CD8-positive, alpha-beta memory T cell (primary cell): ENCODE results near the gene TLE5. TPM values are rescaled to one million over a fixed set of nuclear protein-coding genes. Genes with fewer than 3 reads are reported as not detected.

Experiments
- CTCF ChIA-PET: fragments of 350-600 bp; sonication (Branson Sonifier 250); formaldehyde crosslinking; loops from one replicate; lab custom pipeline; 2021; ENCODE audit warnings: antibody characterized with exemption; lab: Charles Lee
- POLR2A ChIA-PET: fragments of 350-600 bp; sonication (Branson Sonifier 250); formaldehyde crosslinking; loops from one replicate; lab custom pipeline; 2021; ENCODE audit warnings: antibody characterized with exemption; lab: Charles Lee
- DNase-seq, 5 donors: peaks; one replicate each; pipeline versions ENCODE4 v3.0.0 to v3.0.0-alpha.2; 2020 to 2022; ENCODE audit warnings: mixed read lengths in 1 of 5
- H3K27ac ChIP-seq: one replicate; pipeline ENCODE4 v1.7.0; 2013; ENCODE audit warnings: low read depth, mild to moderate bottlenecking, low read length, moderate library complexity
- H3K27me3 ChIP-seq: 2 replicates; pipeline ENCODE4 v1.7.0; 2013; ENCODE audit warnings: low read length, mild to moderate bottlenecking; ENCODE audit not compliant: insufficient read depth, poor library complexity, severe bottlenecking
- H3K36me3 ChIP-seq: 2 replicates; pipeline ENCODE4 v1.7.0; 2013; ENCODE audit warnings: mild to moderate bottlenecking, low read length, moderate library complexity; ENCODE audit not compliant: insufficient read depth
- H3K4me1 ChIP-seq: 2 replicates; pipeline ENCODE4 v1.7.0; 2013; ENCODE audit warnings: mild to moderate bottlenecking, low read length, moderate library complexity; ENCODE audit not compliant: insufficient read depth
- H3K4me3 ChIP-seq: 2 replicates; pipeline ENCODE4 v1.7.0; 2013; ENCODE audit warnings: mild to moderate bottlenecking, low read length
- H3K9me3 ChIP-seq: 2 replicates; pipeline ENCODE4 v1.7.0; 2013; ENCODE audit warnings: mild to moderate bottlenecking, low read length
- H3K27ac Mint-ChIP-seq, 8 donors: one replicate each; pipeline ENCODE4 v1.8.0; 2020 to 2021; ENCODE audit warnings: mixed read lengths in 8 of 8, mild to moderate bottlenecking in 6 of 8, inconsistent platforms in 3 of 8, moderate library complexity in 3 of 8
- H3K27me3 Mint-ChIP-seq, 2 donors: one replicate each; pipeline ENCODE4 v1.8.0; 2020 to 2021; ENCODE audit warnings: mixed read lengths in 2 of 2, mild to moderate bottlenecking in 1 of 2, moderate library complexity in 1 of 2
- H3K36me3 Mint-ChIP-seq, 3 donors: one replicate each; pipeline ENCODE4 v1.8.0; 2020 to 2021; ENCODE audit warnings: mixed read lengths in 3 of 3, inconsistent platforms in 1 of 3, mild to moderate bottlenecking in 1 of 3
- H3K4me1 Mint-ChIP-seq, 3 donors: one replicate each; pipeline ENCODE4 v1.8.0; 2020 to 2021; ENCODE audit warnings: mixed read lengths in 3 of 3, inconsistent platforms in 1 of 3, mild to moderate bottlenecking in 1 of 3
- H3K4me3 Mint-ChIP-seq, 7 donors: one replicate each; pipeline ENCODE4 v1.8.0; 2020 to 2021; ENCODE audit warnings: mixed read lengths in 7 of 7, mild to moderate bottlenecking in 6 of 7, moderate library complexity in 4 of 7, inconsistent platforms in 2 of 7
- H3K9me3 Mint-ChIP-seq, 5 donors: one replicate each; pipeline ENCODE4 v1.8.0; 2020 to 2022; ENCODE audit warnings: mixed read lengths in 5 of 5, mild to moderate bottlenecking in 3 of 5, moderate library complexity in 2 of 5, inconsistent platforms in 1 of 5
- polyA plus RNA-seq: library from polyadenylated mRNA; unstranded; fragments of 300-500 nt; fragmentation: Illumina TruSeq; gene quantifications from one replicate; pipeline ENCODE4 v1.2.3, GENCODE V29; 2021
- total RNA-seq, 2 experiments: library from RNA; stranded (reverse); gene quantifications; one replicate each; pipeline ENCODE4 v1.2.3, GENCODE V29; 2021

Gene TLE5
- total and polyA plus RNA-seq, 3 experiments from 2014 or later: 335 to 753 (median 352) TPM

GRCh38 chr19:3027981-3028304, 34.4 kb downstream of the TLE5 start:
- Mint-ChIP-seq H3K4me1 (peaks cover 15 to 40% (median 28%) of the 10 kb centered on the region in 3 donors), H3K4me3 (peak overlapping the region; percentile 37 to 90 (median 78)), H3K27ac (peak overlapping the region in 1 of 8 donors; percentile 74), H3K36me3 (no peaks in the 10 kb centered on the region), H3K9me3 (no peaks in the 10 kb centered on the region), H3K27me3 (peaks cover 3 to 7% of the 10 kb centered on the region in 2 donors)
- ChIA-PET POLR2A (interaction anchor here (0.5 kb wide), 1 partner anchor 58 kb away, joined by 6 read pairs; no protein-coding TSS in a partner anchor), CTCF (interaction anchor here (1.1 to 1.2 kb wide), 2 partner anchors 53 to 77 kb away, joined by 3 to 4 read pairs; no protein-coding TSS in a partner anchor)
- DNase-seq: no peak
- H3K9me3 ChIP-seq: no peaks in the 10 kb centered on the region
- peak overlapping the region; percentile 59 for H3K4me3 ChIP-seq
- no peaks in the 10 kb centered on the region for H3K36me3 ChIP-seq
- H3K27ac ChIP-seq: no peak overlapping the region
- H3K27me3 ChIP-seq: no peaks in the 10 kb centered on the region
- H3K4me1 ChIP-seq: peaks cover 22% of the 10 kb centered on the region

DNA sequence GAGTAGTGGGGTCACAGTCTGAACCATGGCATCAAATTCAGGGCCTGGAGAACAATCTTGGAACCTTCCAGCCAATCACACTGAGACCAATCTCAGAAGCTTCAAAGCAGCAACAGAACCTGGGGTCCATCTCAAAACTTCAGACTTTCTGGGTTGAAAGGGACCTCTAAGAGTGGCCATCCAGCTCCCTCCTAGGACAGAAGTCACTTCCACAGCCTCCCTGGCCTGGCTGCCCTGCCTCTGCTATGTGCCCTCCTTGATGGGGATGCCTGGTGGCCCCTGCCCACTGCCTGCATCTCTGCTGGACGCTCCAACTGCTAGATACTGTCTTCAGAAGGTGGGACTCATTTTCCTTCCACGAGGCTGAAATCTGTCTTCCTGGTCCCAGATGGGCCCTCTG, 35.0 kb downstream of the TLE5 start:
- Mint-ChIP-seq H3K27ac (peak overlapping the region in 2 of 8 donors; percentile 38 to 57), H3K36me3 (no peaks in the 10 kb centered on the region), H3K4me3 (peak overlapping the region; percentile 39 to 90 (median 65)), H3K4me1 (peaks cover 15 to 40% (median 30%) of the 10 kb centered on the region in 3 donors), H3K27me3 (peaks cover 6 to 7% of the 10 kb centered on the region in 2 donors), H3K9me3 (no peaks in the 10 kb centered on the region)
- Histone ChIP-seq H3K27ac (no peak overlapping the region), H3K4me3 (no peak overlapping the region), H3K36me3 (no peaks in the 10 kb centered on the region), H3K4me1 (peaks cover 22% of the 10 kb centered on the region), H3K27me3 (no peaks in the 10 kb centered on the region), H3K9me3 (no peaks in the 10 kb centered on the region)
- POLR2A ChIA-PET: no interaction called here
- DNase-seq: no peak
- CTCF ChIA-PET: interaction anchor here (1.2 kb wide), 1 partner anchor 76 kb away, joined by 4 read pairs; no protein-coding TSS in a partner anchor

DNA sequence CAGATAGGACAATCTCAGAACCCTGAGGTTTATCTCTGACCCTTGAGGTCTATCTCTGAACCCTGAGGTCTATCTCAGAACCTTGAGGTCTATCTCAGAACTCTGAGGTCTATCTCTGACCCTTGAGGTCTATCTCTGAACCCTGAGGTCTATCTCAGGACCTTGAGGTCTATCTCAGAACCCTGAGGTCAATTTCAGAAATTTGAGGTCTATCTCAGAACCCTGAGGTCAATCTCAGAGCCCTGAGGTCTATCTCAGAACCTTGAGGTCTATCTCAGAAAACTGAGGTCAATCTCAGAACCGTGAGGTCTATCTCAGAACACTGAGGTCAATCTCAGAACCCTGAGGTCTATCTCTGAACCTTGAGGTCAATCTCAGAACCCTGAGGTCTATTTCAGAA, 35.5 kb downstream of the TLE5 start:
- H3K36me3 Mint-ChIP-seq: no peaks in the 10 kb centered on the region
- peak overlapping the region in 2 of 7 donors; percentile 39 to 73 for H3K4me3 Mint-ChIP-seq
- H3K4me1 ChIP-seq: peaks cover 22% of the 10 kb centered on the region
- peaks cover 6 to 7% of the 10 kb centered on the region in 2 donors for H3K27me3 Mint-ChIP-seq
- H3K36me3 ChIP-seq: no peaks in the 10 kb centered on the region
- POLR2A ChIA-PET: no interaction called here
- no peak overlapping the region for H3K27ac Mint-ChIP-seq
- no peaks in the 10 kb centered on the region for H3K27me3 ChIP-seq
- no peak overlapping the region for H3K27ac ChIP-seq
- DNase-seq: no peak
- peaks cover 15 to 40% (median 30%) of the 10 kb centered on the region in 3 donors for H3K4me1 Mint-ChIP-seq
- no peaks in the 10 kb centered on the region for H3K9me3 ChIP-seq
- no peaks in the 10 kb centered on the region for H3K9me3 Mint-ChIP-seq
- no peak overlapping the region for H3K4me3 ChIP-seq
- CTCF ChIA-PET: no interaction called here

GRCh38 chr19:3025549-3025886, 36.8 kb downstream of the TLE5 start:
- Histone ChIP-seq H3K4me1 (peaks cover 22% of the 10 kb centered on the region), H3K4me3 (no peak overlapping the region), H3K27me3 (no peaks in the 10 kb centered on the region), H3K27ac (no peak overlapping the region), H3K36me3 (no peaks in the 10 kb centered on the region), H3K9me3 (no peaks in the 10 kb centered on the region)
- ChIA-PET POLR2A (interaction anchor here (0.7 to 0.8 kb wide), 2 partner anchors 10 to 36 kb away, joined by 3 read pairs; no protein-coding TSS in a partner anchor), CTCF (no interaction called here)
- Mint-ChIP-seq H3K36me3 (no peaks in the 10 kb centered on the region), H3K27ac (peak overlapping the region in 1 of 8 donors; percentile 68), H3K27me3 (peaks cover 6 to 7% of the 10 kb centered on the region in 2 donors), H3K9me3 (no peaks in the 10 kb centered on the region), H3K4me1 (peaks cover 15 to 40% (median 26%) of the 10 kb centered on the region in 3 donors), H3K4me3 (peak overlapping the region in 3 of 7 donors; percentile 9 to 51 (median 20))
- DNase-seq: no peak

- Histone ChIP-seq H3K36me3 (no peaks in the 10 kb centered on the region), H3K27ac (no peak overlapping the region), H3K9me3 (no peaks in the 10 kb centered on the region), H3K4me1 (peaks cover 22% of the 10 kb centered on the region), H3K27me3 (no peaks in the 10 kb centered on the region), H3K4me3 (no peak overlapping the region)
- CTCF ChIA-PET: no interaction called here
- POLR2A ChIA-PET: interaction anchor here (0.8 kb wide), 1 partner anchor 11 kb away, joined by 3 read pairs; no protein-coding TSS in a partner anchor
- H3K36me3 Mint-ChIP-seq: no peaks in the 10 kb centered on the region
- peak overlapping the region in 3 of 7 donors; percentile 52 to 58 (median 53) for H3K4me3 Mint-ChIP-seq
- no peak for DNase-seq
- H3K27me3 Mint-ChIP-seq: peaks cover 6 to 7% of the 10 kb centered on the region in 2 donors
- no peaks in the 10 kb centered on the region for H3K9me3 Mint-ChIP-seq
- H3K27ac Mint-ChIP-seq: peak overlapping the region in 1 of 8 donors; percentile 72
- peaks cover 12 to 36% (median 24%) of the 10 kb centered on the region in 3 donors for H3K4me1 Mint-ChIP-seq
These were observed 37.3 kb downstream of the TLE5 start for GRCh38 chr19:3024870-3025548.

DNA sequence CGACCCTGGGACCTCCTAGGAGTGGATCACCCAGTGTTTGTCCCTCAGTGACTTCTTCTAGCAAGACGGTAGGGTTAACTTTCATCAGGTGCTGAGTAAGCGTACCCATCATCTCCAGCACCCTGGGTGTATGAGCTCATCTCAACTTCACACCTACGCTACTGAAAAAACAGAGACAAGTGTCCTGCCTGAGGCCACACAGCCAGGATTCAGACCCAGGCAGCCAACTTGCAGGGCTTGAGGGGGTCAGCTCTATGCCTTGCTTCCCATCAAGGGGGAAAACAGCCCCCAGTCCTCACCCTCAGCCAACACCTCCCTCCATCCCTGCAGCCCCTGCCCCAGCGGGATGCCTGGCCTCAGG, 37.8 kb downstream of the TLE5 start:
- CTCF ChIA-PET: no interaction called here
- H3K27ac Mint-ChIP-seq: peak overlapping the region in 1 of 8 donors; percentile 22
- H3K9me3 Mint-ChIP-seq: no peaks in the 10 kb centered on the region
- peaks cover 5 to 6% of the 10 kb centered on the region in 2 donors for H3K27me3 Mint-ChIP-seq
- H3K4me3 Mint-ChIP-seq: peak overlapping the region in 3 of 7 donors; percentile 41 to 53 (median 52)
- H3K36me3 Mint-ChIP-seq: no peaks in the 10 kb centered on the region
- H3K9me3 ChIP-seq: no peaks in the 10 kb centered on the region
- no peak for DNase-seq
- H3K4me1 ChIP-seq: peaks cover 22% of the 10 kb centered on the region
- H3K27me3 ChIP-seq: no peaks in the 10 kb centered on the region
- POLR2A ChIA-PET: interaction anchor here (0.8 kb wide), 1 partner anchor 11 kb away, joined by 3 read pairs; no protein-coding TSS in a partner anchor
- no peaks in the 10 kb centered on the region for H3K36me3 ChIP-seq
- H3K4me3 ChIP-seq: no peak overlapping the region
- H3K27ac ChIP-seq: no peak overlapping the region
- H3K4me1 Mint-ChIP-seq: peaks cover 9 to 31% (median 20%) of the 10 kb centered on the region in 3 donors

- no peak overlapping the region for H3K27ac Mint-ChIP-seq
- peaks cover 12% of the 10 kb centered on the region for H3K4me1 ChIP-seq
- H3K9me3 Mint-ChIP-seq: no peaks in the 10 kb centered on the region
- peaks cover 1 to 6% of the 10 kb centered on the region in 2 donors for H3K27me3 Mint-ChIP-seq
- no peak overlapping the region for H3K4me3 Mint-ChIP-seq
- H3K9me3 ChIP-seq: no peaks in the 10 kb centered on the region
- ChIA-PET CTCF (no interaction called here), POLR2A (no interaction called here)
- H3K36me3 Mint-ChIP-seq: no peaks in the 10 kb centered on the region
- H3K4me1 Mint-ChIP-seq: peaks cover 9 to 17% (median 11%) of the 10 kb centered on the region in 3 donors
- H3K36me3 ChIP-seq: no peaks in the 10 kb centered on the region
- no peaks in the 10 kb centered on the region for H3K27me3 ChIP-seq
- H3K27ac ChIP-seq: no peak overlapping the region
- no peak overlapping the region for H3K4me3 ChIP-seq
- DNase-seq: no peak
These were observed 41.9 kb downstream of the TLE5 start for GRCh38 chr19:3020321-3020960.
